ENCODE data around the gene PSMD14. TPM values are rescaled to one million over a fixed set of nuclear protein-coding genes. Genes with fewer than 3 reads are reported as not detected.

Gene PSMD14
- total and polyA plus RNA-seq, 2 experiments from 2014 or later = 70.2 to 71.0 TPM

- TF ChIP-seq EZH2 (IDR thresholded peaks at IDR 0.05; ENCODE audit: borderline replicate concordance) = no peak
- TF ChIP-seq CTCF (IDR thresholded peaks at IDR 0.05; ENCODE audit: poor library complexity) = no peak
- no peak for TF ChIP-seq EZH2phosphoT487 (IDR thresholded peaks at IDR 0.05; ENCODE audit: low read depth, severe bottlenecking, unreplicated experiment)
- Histone ChIP-seq H2AFZ (no peak overlapping the region), H4K20me1 (ENCODE audit: insufficient read depth, poor library complexity, severe bottlenecking) (no peaks in the 10 kb centered on the region), H3K4me3 (no peak overlapping the region), H3K27ac (no peak overlapping the region), H3K27me3 (peaks cover 55% of the 10 kb centered on the region), H3K36me3 (replicated peaks; ENCODE audit: insufficient read depth, low read depth) (no peaks in the 10 kb centered on the region), H3K79me2 (no peaks in the 10 kb centered on the region), H3K4me1 (ENCODE audit: insufficient read depth) (no peaks in the 10 kb centered on the region), H3K9me3 (ENCODE audit: low read depth) (no peaks in the 10 kb centered on the region), H3K4me2 (no peak overlapping the region), H3K9me2 (replicated peaks; ENCODE audit: insufficient read depth) (no peaks in the 10 kb centered on the region)
- DNase-seq (ENCODE audit: low spot score) = no peak
- WGBS (ENCODE audit: low lambda C conversion rate, missing lambda C conversion rate) = 78% methylated on average over 1 of the region's 1 CpG
These were observed 125.9 kb downstream of the PSMD14 start for GRCh38 chr2:161434118-161434517.

- peaks cover 33% of the 10 kb centered on the region for H3K27me3 ChIP-seq
- TF ChIP-seq CTCF (IDR thresholded peaks at IDR 0.05; ENCODE audit: poor library complexity) = no peak
- TF ChIP-seq EZH2 (IDR thresholded peaks at IDR 0.05; ENCODE audit: borderline replicate concordance) = no peak
- TF ChIP-seq EZH2phosphoT487 (IDR thresholded peaks at IDR 0.05; ENCODE audit: low read depth, severe bottlenecking, unreplicated experiment) = no peak
- H3K9me3 ChIP-seq (ENCODE audit: low read depth) = no peaks in the 10 kb centered on the region
- H3K9me2 ChIP-seq (replicated peaks; ENCODE audit: insufficient read depth) = no peaks in the 10 kb centered on the region
- no peaks in the 10 kb centered on the region for H3K4me1 ChIP-seq (ENCODE audit: insufficient read depth)
- H3K79me2 ChIP-seq = no peaks in the 10 kb centered on the region
- no peak overlapping the region for H3K4me3 ChIP-seq
- H2AFZ ChIP-seq = no peak overlapping the region
- H4K20me1 ChIP-seq (ENCODE audit: insufficient read depth, poor library complexity, severe bottlenecking) = no peaks in the 10 kb centered on the region
- no peaks in the 10 kb centered on the region for H3K36me3 ChIP-seq (replicated peaks; ENCODE audit: insufficient read depth, low read depth)
- no peak overlapping the region for H3K27ac ChIP-seq
- H3K4me2 ChIP-seq = no peak overlapping the region
- WGBS (ENCODE audit: low lambda C conversion rate, missing lambda C conversion rate) = 88% methylated on average over 3 of the region's 3 CpGs
- DNase-seq (ENCODE audit: low spot score) = no peak
These were observed 128.2 kb downstream of the PSMD14 start for GRCh38 chr2:161436411-161436810.

- Histone ChIP-seq H3K4me1 (ENCODE audit: insufficient read depth) (no peaks in the 10 kb centered on the region), H3K9me2 (replicated peaks; ENCODE audit: insufficient read depth) (no peaks in the 10 kb centered on the region), H4K20me1 (ENCODE audit: insufficient read depth, poor library complexity, severe bottlenecking) (no peaks in the 10 kb centered on the region), H3K27ac (no peak overlapping the region), H3K27me3 (peaks cover 18% of the 10 kb centered on the region), H3K4me3 (no peak overlapping the region), H3K79me2 (no peaks in the 10 kb centered on the region), H2AFZ (no peak overlapping the region), H3K9me3 (ENCODE audit: low read depth) (no peaks in the 10 kb centered on the region), H3K4me2 (no peak overlapping the region), H3K36me3 (replicated peaks; ENCODE audit: insufficient read depth, low read depth) (no peaks in the 10 kb centered on the region)
- 55% methylated on average over 2 of the region's 2 CpGs for WGBS (ENCODE audit: low lambda C conversion rate, missing lambda C conversion rate)
- TF ChIP-seq EZH2phosphoT487 (IDR thresholded peaks at IDR 0.05; ENCODE audit: low read depth, severe bottlenecking, unreplicated experiment) (no peak), EZH2 (IDR thresholded peaks at IDR 0.05; ENCODE audit: borderline replicate concordance) (no peak), CTCF (IDR thresholded peaks at IDR 0.05; ENCODE audit: poor library complexity) (no peak)
- DNase-seq (ENCODE audit: low spot score) = no peak
These were observed 130.4 kb downstream of the PSMD14 start for GRCh38 chr2:161438598-161438997.

GRCh38 chr2:161445097-161445496 lies 136.9 kb downstream of the PSMD14 start:
- no peaks in the 10 kb centered on the region for H3K79me2 ChIP-seq
- H3K9me3 ChIP-seq (ENCODE audit: low read depth) = no peaks in the 10 kb centered on the region
- H2AFZ ChIP-seq = no peak overlapping the region
- no peaks in the 10 kb centered on the region for H3K9me2 ChIP-seq (replicated peaks; ENCODE audit: insufficient read depth)
- no peak overlapping the region for H3K27ac ChIP-seq
- WGBS (ENCODE audit: low lambda C conversion rate, missing lambda C conversion rate) = 95% methylated on average over 12 of the region's 12 CpGs
- no peaks in the 10 kb centered on the region for H3K27me3 ChIP-seq
- H4K20me1 ChIP-seq (ENCODE audit: insufficient read depth, poor library complexity, severe bottlenecking) = no peaks in the 10 kb centered on the region
- no peak for TF ChIP-seq CTCF (IDR thresholded peaks at IDR 0.05; ENCODE audit: poor library complexity)
- TF ChIP-seq EZH2phosphoT487 (IDR thresholded peaks at IDR 0.05; ENCODE audit: low read depth, severe bottlenecking, unreplicated experiment) = no peak
- no peak for TF ChIP-seq EZH2 (IDR thresholded peaks at IDR 0.05; ENCODE audit: borderline replicate concordance)
- no peak overlapping the region for H3K4me2 ChIP-seq
- H3K4me3 ChIP-seq = no peak overlapping the region
- no peaks in the 10 kb centered on the region for H3K36me3 ChIP-seq (replicated peaks; ENCODE audit: insufficient read depth, low read depth)
- no peaks in the 10 kb centered on the region for H3K4me1 ChIP-seq (ENCODE audit: insufficient read depth)
- DNase-seq (ENCODE audit: low spot score) = no peak
